ENCODE results near the gene MIS12. TPM values are rescaled to one million over a fixed set of nuclear protein-coding genes. Genes with fewer than 3 reads are reported as not detected.
A peak's percentile ranks its signal among the peaks of the same experiment; 100 is the strongest.

Gene MIS12
- 1 to 10 TPM; 7.1 to 9.4 (median 8.7) TPM for total RNA-seq
- long read RNA-seq, partial matches to known transcripts: 0 of 4 reads
- long read RNA-seq, other reads (novel, unspliced or antisense): 0 of 4 reads

- DNase-seq (peak; percentile 98 to 99 (median 99)), ATAC-seq (peak; percentile 92 to 96 (median 95))
- H3K27me3 ChIP-seq: no peaks in the 10 kb centered on the region
- peaks cover 0 to 27% (median 9%) of the 10 kb centered on the region in 4 donors for H3K4me1 ChIP-seq
- peak; percentile 86 for TF ChIP-seq POLR2A (IDR thresholded peaks at IDR 0.05)
- TF ChIP-seq, protein P1, sequence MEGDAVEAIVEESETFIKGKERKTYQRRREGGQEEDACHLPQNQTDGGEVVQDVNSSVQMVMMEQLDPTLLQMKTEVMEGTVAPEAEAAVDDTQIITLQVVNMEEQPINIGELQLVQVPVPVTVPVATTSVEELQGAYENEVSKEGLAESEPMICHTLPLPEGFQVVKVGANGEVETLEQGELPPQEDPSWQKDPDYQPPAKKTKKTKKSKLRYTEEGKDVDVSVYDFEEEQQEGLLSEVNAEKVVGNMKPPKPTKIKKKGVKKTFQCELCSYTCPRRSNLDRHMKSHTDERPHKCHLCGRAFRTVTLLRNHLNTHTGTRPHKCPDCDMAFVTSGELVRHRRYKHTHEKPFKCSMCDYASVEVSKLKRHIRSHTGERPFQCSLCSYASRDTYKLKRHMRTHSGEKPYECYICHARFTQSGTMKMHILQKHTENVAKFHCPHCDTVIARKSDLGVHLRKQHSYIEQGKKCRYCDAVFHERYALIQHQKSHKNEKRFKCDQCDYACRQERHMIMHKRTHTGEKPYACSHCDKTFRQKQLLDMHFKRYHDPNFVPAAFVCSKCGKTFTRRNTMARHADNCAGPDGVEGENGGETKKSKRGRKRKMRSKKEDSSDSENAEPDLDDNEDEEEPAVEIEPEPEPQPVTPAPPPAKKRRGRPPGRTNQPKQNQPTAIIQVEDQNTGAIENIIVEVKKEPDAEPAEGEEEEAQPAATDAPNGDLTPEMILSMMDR (IDR thresholded peaks at IDR 0.05): no peak
- H3K4me3 ChIP-seq: peak within 1 kb of the TSS; percentile 85 to 98 (median 91)
- H3K9me3 ChIP-seq: no peaks in the 10 kb centered on the region
- H3K27ac ChIP-seq: peak within 1 kb of the TSS; percentile 96 to 99 (median 98)
- under 1% methylated on average over 66 of the region's 77 CpGs for WGBS (ENCODE audit: insufficient coverage, low coverage, low lambda C conversion rate, missing lambda C conversion rate)
- intact Hi-C loops (cut with DNase I): no loop called here
- H3K36me3 ChIP-seq: peaks cover 0 to 46% (median 22%) of the 10 kb centered on the region in 4 donors
Measured at GRCh38 chr17:5486206-5487124, at the start of gene MIS12. MIS12 (plus strand) TSS chr17:5486566; CDS start chr17:5488863, 2,297 bp downstream.

DNA sequence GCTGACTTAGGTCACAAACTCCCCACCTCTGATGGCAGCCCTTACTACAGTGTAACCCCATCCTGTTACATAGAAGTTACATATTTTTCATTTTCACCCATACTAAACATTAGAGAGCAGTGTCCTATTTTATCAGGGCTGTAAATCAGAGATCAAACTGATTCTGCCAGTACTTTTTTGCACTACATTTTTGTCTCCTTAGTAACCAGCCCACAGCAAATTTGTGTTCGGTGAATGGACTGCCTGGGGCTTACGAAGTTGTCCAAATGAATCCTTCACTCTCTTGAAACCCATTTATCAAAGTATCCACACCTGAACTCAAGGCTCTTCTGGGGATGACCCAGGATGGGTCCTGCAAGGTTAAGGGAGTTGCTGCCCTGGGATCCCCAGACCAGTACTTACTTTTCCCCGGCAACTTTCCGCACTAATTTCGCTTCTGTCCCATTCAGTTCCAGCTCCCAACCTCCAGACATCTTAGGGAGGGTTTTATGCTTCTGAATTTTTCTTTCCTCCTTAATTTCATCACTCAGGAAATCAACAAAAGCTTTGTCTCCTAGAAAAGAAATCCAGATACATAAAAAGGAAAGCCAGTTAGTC, 48.5 kb upstream of the MIS12 start:
- WGBS (ENCODE audit: insufficient coverage, low coverage, low lambda C conversion rate, missing lambda C conversion rate): 43% methylated on average over 5 of the region's 5 CpGs
- ATAC-seq (no peak), DNase-seq (no peak)
- intact Hi-C loops (cut with DNase I): no loop called here
- H3K4me3 ChIP-seq: peak overlapping the region; percentile 75 to 99 (median 94)
- no peaks in the 10 kb centered on the region for H3K9me3 ChIP-seq
- peaks cover 0 to 52% (median 16%) of the 10 kb centered on the region in 4 donors for H3K36me3 ChIP-seq
- no peaks in the 10 kb centered on the region for H3K27me3 ChIP-seq
- TF ChIP-seq POLR2A (IDR thresholded peaks at IDR 0.05): no peak
- TF ChIP-seq, protein P1 (IDR thresholded peaks at IDR 0.05): no peak
- peak overlapping the region in 1 of 3 donors; percentile 19 for H3K27ac ChIP-seq
- H3K4me1 ChIP-seq: peaks cover 0 to 22% (median 0%) of the 10 kb centered on the region in 4 donors

DNA sequence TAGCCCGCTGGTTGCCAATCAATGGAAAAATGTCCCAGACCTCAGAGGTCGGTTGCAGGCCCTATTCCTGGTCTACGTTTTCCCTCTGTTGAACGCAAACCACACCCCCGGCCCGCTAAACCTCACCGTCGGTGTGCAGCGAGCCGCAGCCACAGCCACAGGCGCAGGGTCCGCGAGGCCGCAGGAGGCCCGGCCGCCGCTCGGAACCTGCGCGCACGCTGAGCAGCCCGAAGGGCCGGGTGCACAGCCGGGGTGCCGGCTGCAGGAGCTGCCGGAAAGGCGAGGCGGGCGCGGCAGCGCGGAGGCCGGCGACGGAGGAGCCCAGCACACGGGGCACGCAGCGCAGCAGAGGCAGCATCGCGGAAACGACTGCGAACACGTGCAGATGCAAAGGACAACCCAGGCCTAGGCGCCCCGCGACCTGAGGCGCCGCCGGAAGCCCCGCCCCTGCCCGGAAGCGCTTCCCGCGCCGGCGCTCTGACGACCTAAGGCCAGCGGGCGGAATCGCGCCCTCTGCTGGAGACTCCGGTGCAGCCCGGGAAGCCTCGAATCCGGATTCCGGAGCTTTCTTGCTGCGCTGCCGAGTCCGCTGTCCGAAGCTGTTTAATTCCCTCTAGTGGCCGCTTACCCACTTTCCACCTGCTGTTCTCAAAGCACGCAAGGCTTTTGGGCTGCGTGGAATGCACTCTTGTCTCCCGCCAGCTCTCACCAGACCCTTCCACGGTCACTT, 47.5 kb upstream of the MIS12 start, which contains the start of gene C1QBP:
Gene C1QBP (minus strand): TSS at position 440 of the 730 bp plus-strand sequence. CDS start 82 bp downstream, at position 358.
- peak within 1 kb of the TSS; percentile 75 to 99 (median 94) for H3K4me3 ChIP-seq
- peaks cover 0 to 22% (median 0%) of the 10 kb centered on the region in 4 donors for H3K4me1 ChIP-seq
- DNase-seq: peak; percentile 90 to 94 (median 94)
- peaks cover 0 to 49% (median 12%) of the 10 kb centered on the region in 4 donors for H3K36me3 ChIP-seq
- H3K9me3 ChIP-seq: no peaks in the 10 kb centered on the region
- TF ChIP-seq POLR2A (IDR thresholded peaks at IDR 0.05): peak; percentile 72
- TF ChIP-seq, protein P1 (IDR thresholded peaks at IDR 0.05): peak; percentile 99 to 100 (median 100)
- H3K27ac ChIP-seq: peak within 1 kb of the TSS; percentile 2 to 55 (median 45)
- ATAC-seq: peak; percentile 97 to 99 (median 98)
- no peaks in the 10 kb centered on the region for H3K27me3 ChIP-seq
- intact Hi-C loops (cut with DNase I): no loop called here
- WGBS (ENCODE audit: insufficient coverage, low coverage, low lambda C conversion rate, missing lambda C conversion rate): under 1% methylated on average over 21 of the region's 75 CpGs

- no peak for DNase-seq
Measured at GRCh38 chr17:5439446-5439764, 47.0 kb upstream of the MIS12 start.

More at GRCh38 chr17:5439446-5439764, 47.0 kb upstream of the MIS12 start:
- peak overlapping the region; percentile 2 to 54 (median 45) for H3K27ac ChIP-seq
- WGBS (ENCODE audit: insufficient coverage, low coverage, low lambda C conversion rate, missing lambda C conversion rate): 0% methylated on average over 1 of the region's 1 CpG
- H3K4me3 ChIP-seq: peak overlapping the region in 1 of 3 donors; percentile 99
- no peak for ATAC-seq
- intact Hi-C loops (cut with DNase I): no loop called here
- no peaks in the 10 kb centered on the region for H3K27me3 ChIP-seq
- TF ChIP-seq, protein P1 (IDR thresholded peaks at IDR 0.05): peak in 1 of 4 donors; percentile 34
- no peak for TF ChIP-seq POLR2A (IDR thresholded peaks at IDR 0.05)
- H3K9me3 ChIP-seq: no peaks in the 10 kb centered on the region
- H3K4me1 ChIP-seq: peaks cover 0 to 22% (median 0%) of the 10 kb centered on the region in 4 donors
- H3K36me3 ChIP-seq: peaks cover 0 to 49% (median 11%) of the 10 kb centered on the region in 4 donors
